Measurements from ENCODE around the gene CBR3. TPM values are rescaled to one million over a fixed set of nuclear protein-coding genes. Genes with fewer than 3 reads are reported as not detected.
"Not testable (repeated sequence)": the region's sequence is repeated elsewhere in the genome, so short reads cannot be mapped to it uniquely, and the experiment has no call there.

CBR3 gene
- total and polyA plus RNA-seq, 4 donors: 13.0 to 30.4 (median 15.9) TPM

DNA sequence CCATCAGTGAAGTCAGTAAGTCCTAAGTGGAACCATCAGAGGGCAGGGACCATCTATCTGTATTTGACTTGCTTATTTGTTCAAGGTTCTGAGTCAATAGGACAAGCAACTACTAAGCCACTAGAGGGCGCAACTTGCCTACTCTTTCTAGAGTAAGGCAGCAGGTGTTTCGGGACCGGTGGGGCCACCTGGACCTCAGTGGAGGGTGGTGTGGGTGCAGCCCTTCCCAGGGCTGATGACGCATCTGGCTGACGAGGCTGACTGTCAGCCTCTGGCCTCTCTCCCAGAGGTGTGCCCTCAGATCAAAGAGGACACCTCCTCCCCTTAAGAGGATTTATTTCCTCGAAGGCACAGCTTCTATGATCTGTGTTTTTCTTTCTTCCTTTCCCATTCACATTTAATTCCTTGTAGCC lies 6.6 kb downstream of the CBR3 start:
- intact Hi-C loops (cut with DNase I): loop anchor here (5.0 to 10.0 kb wide), 3 partner anchors 66 to 181 kb away; partner anchors contain the start of gene MORC3 (in 1 of the 2)
- ATAC-seq (ENCODE audit: low FRiP score) (peak; percentile 70), DNase-seq (peak; percentile 77 to 84)
- no peaks in the 10 kb centered on the region for H3K9me3 ChIP-seq (ENCODE audit: control insufficient read depth, low read length)
- H3K4me1 ChIP-seq (ENCODE audit: control insufficient read depth in 1 of 2, insufficient read depth in 2 of 2, low read length in 2 of 2): no peaks in the 10 kb centered on the region
- no peak overlapping the region for H3K4me3 ChIP-seq (ENCODE audit: low read length in 2 of 2)
- 14 to 18% methylated on average over 6 of the region's 6 CpGs for WGBS, 2 donors
- no peaks in the 10 kb centered on the region for H3K27me3 ChIP-seq (ENCODE audit: control insufficient read depth in 1 of 2, insufficient read depth in 2 of 2, low read length in 1 of 2)
- no peaks in the 10 kb centered on the region for H3K36me3 ChIP-seq (ENCODE audit: control insufficient read depth in 1 of 2, insufficient read depth in 2 of 2, low read length in 1 of 2)
- no peak overlapping the region for H3K27ac ChIP-seq (ENCODE audit: low read depth in 1 of 2, low read length in 2 of 2)

DNA sequence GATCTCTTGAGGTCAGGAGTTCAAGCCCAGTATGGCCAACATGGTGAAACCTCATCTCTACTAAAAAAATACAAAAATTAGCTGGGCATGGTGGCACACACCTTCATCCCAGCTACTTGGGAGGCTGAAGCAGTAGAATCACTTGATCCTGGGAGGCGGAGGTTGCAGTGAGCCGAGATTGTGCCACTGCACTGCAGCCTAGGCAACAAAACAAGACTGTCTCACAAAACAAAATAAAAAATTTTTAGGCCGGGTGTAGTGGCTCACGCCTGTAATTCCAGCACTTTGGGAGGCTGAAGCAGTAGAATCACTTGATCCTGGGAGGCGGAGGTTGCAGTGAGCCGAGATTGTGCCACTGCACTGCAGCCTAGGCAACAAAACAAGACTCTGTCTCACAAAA lies 9.4 kb downstream of the CBR3 start:
- intact Hi-C loops (cut with DNase I): loop anchor here (5.0 to 10.0 kb wide), 3 partner anchors 63 to 178 kb away; partner anchors contain the start of gene MORC3 (in 1 of the 2)
- not testable (repeated sequence) for H3K27me3 ChIP-seq (ENCODE audit: control insufficient read depth in 1 of 2, insufficient read depth in 2 of 2, low read length in 1 of 2); ATAC-seq (ENCODE audit: low FRiP score); DNase-seq; H3K36me3 ChIP-seq (ENCODE audit: control insufficient read depth in 1 of 2, insufficient read depth in 2 of 2, low read length in 1 of 2); H3K4me1 ChIP-seq (ENCODE audit: control insufficient read depth in 1 of 2, insufficient read depth in 2 of 2, low read length in 2 of 2); H3K9me3 ChIP-seq (ENCODE audit: control insufficient read depth, low read length); H3K4me3 ChIP-seq (ENCODE audit: low read length in 2 of 2); H3K27ac ChIP-seq (ENCODE audit: low read depth in 1 of 2, low read length in 2 of 2)
- 86 to 88% methylated on average over 4 to 5 of the region's 6 CpGs for WGBS, 2 donors

DNA sequence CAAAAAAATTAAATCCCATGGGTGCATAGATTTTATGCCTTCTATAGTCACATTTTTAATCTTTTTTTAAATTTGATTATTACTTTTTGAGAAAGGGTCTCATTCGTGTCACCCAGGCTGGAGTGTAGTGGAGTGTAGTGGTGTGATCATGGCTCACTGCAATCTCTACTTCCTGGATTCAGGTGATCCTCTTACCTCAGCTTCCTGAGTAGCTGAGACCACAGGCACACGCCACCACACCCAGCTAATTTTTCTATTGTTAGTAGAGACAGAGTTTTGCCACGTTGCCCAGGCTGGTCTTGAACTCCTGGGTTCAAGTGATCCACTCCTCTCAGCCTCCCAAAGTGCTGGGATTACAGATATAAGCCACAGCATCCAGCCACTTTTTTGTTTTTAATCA lies 10.4 kb downstream of the CBR3 start:
- Histone ChIP-seq H3K27me3 (ENCODE audit: control insufficient read depth in 1 of 2, insufficient read depth in 2 of 2, low read length in 1 of 2) (no peaks in the 10 kb centered on the region), H3K4me1 (ENCODE audit: control insufficient read depth in 1 of 2, insufficient read depth in 2 of 2, low read length in 2 of 2) (no peaks in the 10 kb centered on the region), H3K9me3 (ENCODE audit: control insufficient read depth, low read length) (no peaks in the 10 kb centered on the region), H3K36me3 (ENCODE audit: control insufficient read depth in 1 of 2, insufficient read depth in 2 of 2, low read length in 1 of 2) (no peaks in the 10 kb centered on the region), H3K27ac (ENCODE audit: low read depth in 1 of 2, low read length in 2 of 2) (no peak overlapping the region), H3K4me3 (ENCODE audit: low read length in 2 of 2) (no peak overlapping the region)
- no peak for ATAC-seq (ENCODE audit: low FRiP score)
- WGBS, 2 donors: 91 to 93% methylated on average over 3 of the region's 3 CpGs
- intact Hi-C loops (cut with DNase I): loop anchor here in 1 of 2 donors (10.0 kb wide), 1 partner anchor 120 kb away; no protein-coding TSS in a partner anchor
- DNase-seq: no peak

DNA sequence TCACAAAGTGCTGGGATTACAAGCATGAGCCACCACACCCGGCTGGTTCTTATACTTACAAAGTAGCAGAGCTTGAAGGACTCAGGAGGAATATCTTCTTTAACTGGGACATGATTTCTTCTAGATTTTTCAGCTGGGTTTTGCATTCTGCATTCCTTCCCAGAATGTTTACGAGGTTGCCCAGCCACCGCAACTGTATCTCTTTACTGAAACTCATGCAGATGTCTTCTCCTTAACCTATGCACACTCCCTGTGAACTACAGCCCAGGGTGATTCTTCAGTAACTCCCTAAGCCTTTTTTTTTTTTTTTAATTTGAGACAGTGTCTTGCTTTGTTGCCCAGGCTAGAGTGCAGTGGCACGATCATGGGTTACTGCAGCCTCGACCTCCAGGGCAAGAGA lies 13.0 kb downstream of the CBR3 start:
- intact Hi-C loops (cut with DNase I): loop anchor here in 1 of 2 donors (10.0 kb wide), 1 partner anchor 117 kb away; no protein-coding TSS in a partner anchor
- Histone ChIP-seq H3K27me3 (ENCODE audit: control insufficient read depth in 1 of 2, insufficient read depth in 2 of 2, low read length in 1 of 2) (no peaks in the 10 kb centered on the region), H3K9me3 (ENCODE audit: control insufficient read depth, low read length) (no peaks in the 10 kb centered on the region), H3K4me3 (ENCODE audit: low read length in 2 of 2) (no peak overlapping the region), H3K27ac (ENCODE audit: low read depth in 1 of 2, low read length in 2 of 2) (no peak overlapping the region), H3K36me3 (ENCODE audit: control insufficient read depth in 1 of 2, insufficient read depth in 2 of 2, low read length in 1 of 2) (no peaks in the 10 kb centered on the region), H3K4me1 (ENCODE audit: control insufficient read depth in 1 of 2, insufficient read depth in 2 of 2, low read length in 2 of 2) (peaks cover 0 to 2% of the 10 kb centered on the region in 2 donors)
- WGBS, 2 donors: 94 to 97% methylated on average over 5 of the region's 5 CpGs
- no peak for ATAC-seq (ENCODE audit: low FRiP score)
- no peak for DNase-seq

DNA sequence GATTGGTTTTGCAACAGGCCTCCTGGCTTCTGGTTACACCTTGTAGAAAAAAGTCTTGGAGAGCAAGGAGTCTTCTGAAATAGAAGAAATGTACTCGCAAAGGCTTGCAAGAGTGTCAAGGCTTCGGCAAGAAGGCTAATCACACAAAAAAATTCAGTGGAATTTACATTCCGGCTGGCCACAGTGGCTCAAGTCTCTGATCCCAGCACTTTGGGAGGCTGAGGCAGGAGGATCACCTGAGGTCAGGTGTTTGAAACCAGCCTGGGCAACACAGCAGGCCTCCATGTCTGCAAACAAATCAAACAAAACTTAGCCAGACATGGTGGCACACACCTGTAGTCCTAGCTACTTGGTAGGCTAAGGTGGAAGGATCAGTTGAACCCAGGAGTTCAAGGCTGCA lies 14.0 kb downstream of the CBR3 start:
- no peak for ATAC-seq (ENCODE audit: low FRiP score)
- 89 to 95% methylated on average over 3 of the region's 3 CpGs for WGBS, 2 donors
- Histone ChIP-seq H3K9me3 (ENCODE audit: control insufficient read depth, low read length) (no peaks in the 10 kb centered on the region), H3K4me1 (ENCODE audit: control insufficient read depth in 1 of 2, insufficient read depth in 2 of 2, low read length in 2 of 2) (peaks cover 0 to 2% of the 10 kb centered on the region in 2 donors), H3K27ac (ENCODE audit: low read depth in 1 of 2, low read length in 2 of 2) (no peak overlapping the region), H3K4me3 (ENCODE audit: low read length in 2 of 2) (no peak overlapping the region), H3K27me3 (ENCODE audit: control insufficient read depth in 1 of 2, insufficient read depth in 2 of 2, low read length in 1 of 2) (no peaks in the 10 kb centered on the region), H3K36me3 (ENCODE audit: control insufficient read depth in 1 of 2, insufficient read depth in 2 of 2, low read length in 1 of 2) (no peaks in the 10 kb centered on the region)
- DNase-seq: no peak
- intact Hi-C loops (cut with DNase I): loop anchor here in 1 of 2 donors (10.0 kb wide), 1 partner anchor 116 kb away; no protein-coding TSS in a partner anchor

DNA sequence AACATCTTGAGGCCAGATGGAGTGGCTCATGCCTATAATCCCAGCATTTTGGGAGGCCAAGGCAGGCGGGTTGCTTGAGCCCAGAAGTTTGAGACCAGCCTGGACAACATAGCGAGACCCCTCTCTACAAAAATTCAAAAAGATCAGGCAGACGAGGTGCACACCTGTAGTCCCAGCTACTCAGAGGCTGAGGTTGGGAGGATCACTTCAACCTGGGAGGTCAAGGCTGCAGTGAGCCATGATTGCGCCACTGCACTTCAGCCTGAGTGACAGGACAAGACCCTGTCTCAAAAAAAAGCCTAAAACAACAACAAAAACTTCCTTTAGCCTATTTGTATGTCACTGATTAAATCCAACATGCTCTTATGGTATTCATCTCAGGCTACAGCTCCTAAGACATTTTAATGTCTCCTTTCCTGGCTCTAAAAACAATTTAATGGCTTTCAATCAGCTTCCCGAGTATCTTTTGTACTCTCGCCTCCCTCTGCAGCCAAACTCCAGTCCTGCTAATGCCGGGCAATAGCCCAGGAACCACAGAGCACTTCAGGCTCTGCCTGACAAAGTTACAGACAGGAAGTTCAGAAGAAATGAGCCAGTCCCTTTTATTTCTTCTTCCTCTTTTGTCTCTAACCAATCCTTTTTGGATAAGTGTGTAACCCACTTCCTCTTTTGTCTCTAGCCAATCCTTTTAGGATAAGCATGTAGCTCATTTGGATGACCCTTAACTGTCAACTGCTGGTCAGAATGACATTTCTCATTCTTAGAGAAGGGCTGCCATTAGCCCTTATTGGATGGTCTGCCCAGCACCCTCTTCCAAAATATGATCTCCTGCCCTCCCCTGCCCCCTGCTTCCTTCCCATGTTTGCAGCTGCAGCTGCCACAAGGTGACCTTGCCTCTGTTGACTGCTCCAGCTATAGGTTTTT lies 15.2 kb downstream of the CBR3 start:
- peak overlapping the region; percentile 42 to 72 for H3K27ac ChIP-seq (ENCODE audit: low read depth in 1 of 2, low read length in 2 of 2)
- no peaks in the 10 kb centered on the region for H3K36me3 ChIP-seq (ENCODE audit: control insufficient read depth in 1 of 2, insufficient read depth in 2 of 2, low read length in 1 of 2)
- DNase-seq (peak in 1 of 2 donors; percentile 79), ATAC-seq (ENCODE audit: low FRiP score) (peak; percentile 83)
- intact Hi-C loops (cut with DNase I): loop anchor here (5.0 to 10.0 kb wide), 2 partner anchors 115 to 222 kb away; no protein-coding TSS in a partner anchor
- H3K9me3 ChIP-seq (ENCODE audit: control insufficient read depth, low read length): no peaks in the 10 kb centered on the region
- no peak overlapping the region for H3K4me3 ChIP-seq (ENCODE audit: low read length in 2 of 2)
- peaks cover 0 to 2% of the 10 kb centered on the region in 2 donors for H3K4me1 ChIP-seq (ENCODE audit: control insufficient read depth in 1 of 2, insufficient read depth in 2 of 2, low read length in 2 of 2)
- 51 to 52% methylated on average over 7 of the region's 7 CpGs for WGBS, 2 donors
- H3K27me3 ChIP-seq (ENCODE audit: control insufficient read depth in 1 of 2, insufficient read depth in 2 of 2, low read length in 1 of 2): no peaks in the 10 kb centered on the region

DNA sequence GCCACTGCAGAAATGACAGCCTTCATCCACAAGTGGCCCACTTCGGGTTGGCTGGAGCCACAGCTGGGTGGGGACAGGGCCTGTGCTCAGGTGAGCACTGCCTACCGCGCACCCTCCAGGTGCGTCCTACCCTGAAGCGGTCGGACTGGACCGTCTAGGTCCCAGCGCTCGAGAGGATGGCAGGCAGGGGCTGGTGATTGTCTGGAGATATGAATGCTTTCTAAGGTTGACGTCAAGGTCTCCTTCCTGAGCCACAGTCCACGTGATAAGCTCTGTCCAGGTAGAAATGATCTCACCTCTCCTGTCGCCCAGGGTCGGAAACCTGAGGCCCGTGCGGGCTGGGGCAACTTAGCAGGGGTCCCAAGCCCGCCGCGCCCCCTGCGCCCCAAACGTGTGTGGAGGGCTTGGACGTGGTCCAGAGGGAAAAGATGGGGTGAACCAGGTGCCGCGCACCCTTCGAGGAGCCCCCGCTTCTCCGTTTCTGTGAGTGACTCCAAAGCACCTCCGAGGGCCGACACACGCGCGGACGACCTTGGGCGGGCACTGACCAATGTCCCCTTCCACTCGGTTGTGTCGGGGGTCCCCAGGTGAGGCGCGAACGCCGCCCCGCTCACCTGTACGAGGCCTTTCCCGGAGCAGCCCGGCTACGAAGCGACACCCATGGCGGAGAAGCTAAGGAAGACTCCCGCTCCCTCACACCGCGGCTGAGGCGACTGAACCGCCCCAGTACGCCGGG lies 20.9 kb downstream of the CBR3 start:
- Histone ChIP-seq H3K4me1 (ENCODE audit: control insufficient read depth in 1 of 2, insufficient read depth in 2 of 2, low read length in 2 of 2) (no peaks in the 10 kb centered on the region), H3K4me3 (ENCODE audit: low read length in 2 of 2) (peak overlapping the region; percentile 29 to 51), H3K27ac (ENCODE audit: low read depth in 1 of 2, low read length in 2 of 2) (no peak overlapping the region), H3K36me3 (ENCODE audit: control insufficient read depth in 1 of 2, insufficient read depth in 2 of 2, low read length in 1 of 2) (no peaks in the 10 kb centered on the region), H3K9me3 (ENCODE audit: control insufficient read depth, low read length) (no peaks in the 10 kb centered on the region), H3K27me3 (ENCODE audit: control insufficient read depth in 1 of 2, insufficient read depth in 2 of 2, low read length in 1 of 2) (no peaks in the 10 kb centered on the region)
- WGBS, 2 donors: 8 to 9% methylated on average over 48 to 53 of the region's 53 CpGs
- DNase-seq (peak in 1 of 2 donors; percentile 53), ATAC-seq (ENCODE audit: low FRiP score) (no peak)
- intact Hi-C loops (cut with DNase I): loop anchor here in 1 of 2 donors (2.0 to 5.0 kb wide), 2 partner anchors 57 to 167 kb away; partner anchors contain the start of gene MORC3

DNA sequence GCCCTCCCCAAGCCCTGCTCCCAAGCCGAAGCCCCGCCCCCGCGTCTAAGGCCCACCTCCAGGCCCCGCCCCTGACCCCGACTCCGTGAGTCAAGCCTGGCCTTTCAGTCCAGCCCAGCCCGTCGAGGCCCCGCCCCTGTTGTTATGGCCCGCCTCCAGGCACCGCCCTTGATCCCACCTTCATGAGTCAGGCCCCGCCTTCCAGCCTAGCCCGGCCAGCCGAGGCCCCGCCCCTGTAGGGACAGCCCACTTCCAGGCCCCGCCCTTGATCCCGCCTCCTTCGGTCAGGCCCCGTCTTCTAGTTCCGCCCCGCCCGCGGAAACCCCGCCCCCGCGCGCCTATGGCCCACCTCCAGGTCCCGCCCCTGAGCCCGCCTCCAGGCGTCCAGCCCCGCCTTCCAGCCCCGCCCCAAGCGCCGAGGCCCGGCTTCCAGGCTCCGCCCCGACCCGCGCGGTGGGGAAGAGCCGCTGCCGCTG lies 21.5 kb downstream of the CBR3 start:
- intact Hi-C loops (cut with DNase I): loop anchor here in 1 of 2 donors (2.0 to 5.0 kb wide), 2 partner anchors 56 to 166 kb away; partner anchors contain the start of gene MORC3
- Histone ChIP-seq H3K27ac (ENCODE audit: low read depth in 1 of 2, low read length in 2 of 2) (no peak overlapping the region), H3K4me3 (ENCODE audit: low read length in 2 of 2) (peak overlapping the region; percentile 75 to 95), H3K9me3 (ENCODE audit: control insufficient read depth, low read length) (no peaks in the 10 kb centered on the region), H3K36me3 (ENCODE audit: control insufficient read depth in 1 of 2, insufficient read depth in 2 of 2, low read length in 1 of 2) (no peaks in the 10 kb centered on the region), H3K27me3 (ENCODE audit: control insufficient read depth in 1 of 2, insufficient read depth in 2 of 2, low read length in 1 of 2) (no peaks in the 10 kb centered on the region), H3K4me1 (ENCODE audit: control insufficient read depth in 1 of 2, insufficient read depth in 2 of 2, low read length in 2 of 2) (no peaks in the 10 kb centered on the region)
- ATAC-seq (ENCODE audit: low FRiP score) (peak; percentile 98), DNase-seq (peak; percentile 100)
- WGBS, 2 donors: 0 to 1% methylated on average over 41 to 43 of the region's 43 CpGs
